Mesenchymal stem cell (in vitro differentiated cells and primary cell): ENCODE results near the gene PGM5.
A peak's percentile ranks its signal among the peaks of the same experiment; 100 is the strongest.

ENCODE experiments used
- DNase-seq: peaks from one replicate; pipeline ENCODE4 v3.0.0-alpha.2; 2013
- H2AFZ ChIP-seq: one replicate; pipeline ENCODE4 v1.6.1; 2013; ENCODE audit warnings: low read depth, mild to moderate bottlenecking, control low read depth, inconsistent platforms, low read length, moderate library complexity
- H2AK5ac ChIP-seq: 2 replicates; pipeline ENCODE4 v1.6.1; 2013; ENCODE audit warnings: low read length, moderate library complexity, mild to moderate bottlenecking, inconsistent platforms; ENCODE audit not compliant: severe bottlenecking
- H2BK120ac ChIP-seq: one replicate; pipeline ENCODE4 v1.6.1; 2013; ENCODE audit warnings: low read depth, mild to moderate bottlenecking, inconsistent platforms, low read length, moderate library complexity
- H2BK12ac ChIP-seq, 2 experiments: one replicate each; pipeline ENCODE4 v1.6.1; 2013; ENCODE audit warnings: inconsistent platforms in 2 of 2, low read length in 2 of 2, mild to moderate bottlenecking in 2 of 2, moderate library complexity in 2 of 2, control low read depth in 1 of 2
- H2BK15ac ChIP-seq: one replicate; pipeline ENCODE4 v1.6.1; 2013; ENCODE audit warnings: mild to moderate bottlenecking, low read depth, inconsistent platforms; ENCODE audit not compliant: poor library complexity, severe bottlenecking
- H2BK5ac ChIP-seq: 2 replicates; pipeline ENCODE4 v1.6.1; 2013; ENCODE audit warnings: low read depth, mild to moderate bottlenecking, low read length, control low read depth, inconsistent platforms; ENCODE audit not compliant: poor library complexity, severe bottlenecking
- H3K14ac ChIP-seq, 2 experiments: one replicate each; pipeline ENCODE4 v1.6.1; 2013; ENCODE audit warnings: inconsistent platforms in 2 of 2, low read length in 2 of 2, control low read depth in 1 of 2, mild to moderate bottlenecking in 1 of 2, moderate library complexity in 1 of 2
- H3K18ac ChIP-seq, 2 experiments: one replicate each; pipeline ENCODE4 v1.6.1; 2013; ENCODE audit warnings: inconsistent platforms in 2 of 2, low read length in 2 of 2, control low read depth in 1 of 2, low read depth in 1 of 2, mild to moderate bottlenecking in 1 of 2
- H3K23ac ChIP-seq, 2 experiments: one replicate each; pipeline ENCODE4 v1.6.1; 2013; ENCODE audit warnings: inconsistent platforms in 2 of 2, low read length in 2 of 2, mild to moderate bottlenecking in 2 of 2, moderate library complexity in 2 of 2, control low read depth in 1 of 2
- H3K27ac ChIP-seq: 2 replicates; pipeline ENCODE4 v1.5.1; 2013; ENCODE audit warnings: mild to moderate bottlenecking, moderate library complexity, low read length, control low read depth, inconsistent platforms; ENCODE audit not compliant: poor library complexity, severe bottlenecking
- H3K27me3 ChIP-seq, 2 experiments: 2 replicates each; pipeline versions ENCODE4 v1.6.1 to v1.7.0; 2013; ENCODE audit warnings: low read length in 2 of 2, mild to moderate bottlenecking in 2 of 2, moderate library complexity in 2 of 2, control low read depth in 1 of 2, inconsistent platforms in 1 of 2; ENCODE audit not compliant: control insufficient read depth in 1 of 2, insufficient read depth in 1 of 2
- H3K36me3 ChIP-seq, 2 experiments: 2 replicates each; pipeline versions ENCODE4 v1.6.1 to v1.7.0; 2013; ENCODE audit warnings: low read length in 2 of 2, control low read depth in 1 of 2, inconsistent platforms in 1 of 2, low read depth in 1 of 2, mild to moderate bottlenecking in 1 of 2; ENCODE audit not compliant: insufficient read depth in 2 of 2, control insufficient read depth in 1 of 2
- H3K4ac ChIP-seq, 2 experiments: one replicate each; pipeline ENCODE4 v1.6.1; 2013; ENCODE audit warnings: inconsistent platforms in 2 of 2, low read length in 2 of 2, mild to moderate bottlenecking in 2 of 2, moderate library complexity in 2 of 2, control low read depth in 1 of 2, low read depth in 1 of 2
- H3K4me1 ChIP-seq: 2 replicates; pipeline ENCODE4 v1.6.1; 2013; ENCODE audit warnings: low read depth, low read length, control low read depth; ENCODE audit not compliant: control insufficient read depth, insufficient read depth
- H3K4me2 ChIP-seq: 2 replicates; pipeline ENCODE4 v1.6.1; 2013; ENCODE audit warnings: low read length, mild to moderate bottlenecking, inconsistent platforms; ENCODE audit not compliant: poor library complexity, severe bottlenecking
- H3K4me3 ChIP-seq, 2 experiments: 2 replicates each; pipeline versions ENCODE4 v1.5.1 to v1.7.0; 2013; ENCODE audit warnings: low read length in 2 of 2, mild to moderate bottlenecking in 2 of 2, control low read depth in 1 of 2, low read depth in 1 of 2; ENCODE audit not compliant: insufficient read depth in 1 of 2
- H3K79me1 ChIP-seq: replicated peaks from 2 replicates; pipeline ENCODE4 v1.6.1; 2013; ENCODE audit warnings: mild to moderate bottlenecking, control low read depth, low read length, inconsistent platforms; ENCODE audit not compliant: poor library complexity, severe bottlenecking
- H3K9ac ChIP-seq: 2 replicates; pipeline ENCODE4 v1.7.0; 2013; ENCODE audit warnings: mild to moderate bottlenecking, low read length, moderate library complexity
- H3K9me3 ChIP-seq: 2 replicates; pipeline ENCODE4 v1.7.0; 2013; ENCODE audit warnings: mild to moderate bottlenecking, low read length; ENCODE audit not compliant: control insufficient read depth
- H4K8ac ChIP-seq: one replicate; pipeline ENCODE4 v1.6.1; 2013; ENCODE audit warnings: inconsistent platforms, mild to moderate bottlenecking, low read length, moderate library complexity
- H4K91ac ChIP-seq: one replicate; pipeline ENCODE4 v1.6.1; 2013; ENCODE audit warnings: mild to moderate bottlenecking, low read length, inconsistent platforms
- WGBS: methylation state at CpG from one replicate; pipeline ENCODE4 v1.1.7; 2013; ENCODE audit warnings: mixed read lengths; 5-methylcytosine and 5-hydroxymethylcytosine counted together

PGM5 gene

DNA sequence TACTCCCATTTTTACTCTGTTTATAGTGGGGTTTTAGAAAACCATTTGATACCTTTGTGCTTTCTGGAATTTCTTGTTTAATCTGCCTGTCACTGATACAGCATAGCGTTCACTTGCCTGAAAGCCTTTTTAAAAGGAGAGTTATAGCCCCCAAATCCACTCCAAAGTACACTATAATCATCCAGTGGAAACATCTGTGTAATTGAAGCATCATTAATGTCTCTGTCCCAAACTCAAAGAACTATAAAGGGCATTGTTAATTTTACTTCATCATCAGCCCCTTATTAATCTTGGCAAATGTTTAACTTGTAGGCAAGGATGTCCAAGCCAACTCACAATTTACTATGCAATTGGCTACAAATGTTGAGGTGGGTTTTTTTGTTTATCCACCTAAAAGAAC, 120.0 kb downstream of the PGM5 start:
- Histone ChIP-seq H3K9me3 (no peaks in the 10 kb centered on the region), H3K18ac (no peak overlapping the region), H3K4me1 (no peaks in the 10 kb centered on the region), H2AK5ac (no peak overlapping the region), H2BK15ac (no peak overlapping the region), H3K36me3 (no peaks in the 10 kb centered on the region), H3K27ac (no peak overlapping the region), H3K23ac (no peak overlapping the region), H3K4ac (no peak overlapping the region), H3K4me2 (no peak overlapping the region), H3K27me3 (no peaks in the 10 kb centered on the region), H2BK5ac (no peak overlapping the region), H3K14ac (no peak overlapping the region), H2AFZ (no peak overlapping the region), H3K9ac (no peak overlapping the region), H4K91ac (no peak overlapping the region), H2BK120ac (no peak overlapping the region), H4K8ac (no peak overlapping the region), H3K4me3 (no peak overlapping the region), H2BK12ac (no peak overlapping the region), H3K79me1 (no peaks in the 10 kb centered on the region)
- WGBS, result 75% methylated on average over 1 of the region's 1 CpG
- DNase-seq, result no peak

- no peak overlapping the region for H3K23ac ChIP-seq
- no peaks in the 10 kb centered on the region for H3K27me3 ChIP-seq
- no peak overlapping the region for H4K8ac ChIP-seq
- H3K4me1 ChIP-seq, result no peaks in the 10 kb centered on the region
- DNase-seq, result no peak
- no peak overlapping the region for H3K4ac ChIP-seq
- no peak overlapping the region for H3K18ac ChIP-seq
- H3K36me3 ChIP-seq, result no peaks in the 10 kb centered on the region
- H2AK5ac ChIP-seq, result no peak overlapping the region
- no peak overlapping the region for H3K4me2 ChIP-seq
- H3K27ac ChIP-seq, result no peak overlapping the region
- H2BK120ac ChIP-seq, result no peak overlapping the region
- H4K91ac ChIP-seq, result no peak overlapping the region
- H2BK15ac ChIP-seq, result no peak overlapping the region
- no peak overlapping the region for H2BK5ac ChIP-seq
- H3K9me3 ChIP-seq, result no peaks in the 10 kb centered on the region
- 74% methylated on average over 2 of the region's 2 CpGs for WGBS
- no peak overlapping the region for H3K9ac ChIP-seq
- H2AFZ ChIP-seq, result no peak overlapping the region
- no peaks in the 10 kb centered on the region for H3K79me1 ChIP-seq
- H3K14ac ChIP-seq, result no peak overlapping the region
- H3K4me3 ChIP-seq, result no peak overlapping the region
- no peak overlapping the region for H2BK12ac ChIP-seq
Measured at GRCh38 chr9:68476847-68477246, 120.4 kb downstream of the PGM5 start.

- Histone ChIP-seq H2BK15ac (no peak overlapping the region), H3K4me3 (no peak overlapping the region), H4K8ac (no peak overlapping the region), H3K14ac (no peak overlapping the region), H3K9me3 (peaks cover 5% of the 10 kb centered on the region), H3K4me1 (no peaks in the 10 kb centered on the region), H3K4ac (no peak overlapping the region), H3K4me2 (no peak overlapping the region), H2BK120ac (no peak overlapping the region), H3K9ac (no peak overlapping the region), H4K91ac (no peak overlapping the region), H2BK12ac (no peak overlapping the region), H3K27me3 (no peaks in the 10 kb centered on the region), H2BK5ac (no peak overlapping the region), H3K79me1 (no peaks in the 10 kb centered on the region), H3K18ac (no peak overlapping the region), H2AFZ (no peak overlapping the region), H3K36me3 (no peaks in the 10 kb centered on the region), H3K27ac (no peak overlapping the region), H2AK5ac (no peak overlapping the region), H3K23ac (no peak overlapping the region)
- WGBS, result 51% methylated on average over 3 of the region's 3 CpGs
- DNase-seq, result peak; percentile 34
Measured at GRCh38 chr9:68480807-68481206, 124.4 kb downstream of the PGM5 start.

GRCh38 chr9:68482548-68482947, 126.1 kb downstream of the PGM5 start:
- no CpG with 5 or more reads among the region's 1 CpG for WGBS
- H2BK15ac ChIP-seq, result no peak overlapping the region
- H3K4ac ChIP-seq, result no peak overlapping the region
- no peak overlapping the region for H3K4me2 ChIP-seq
- H3K27me3 ChIP-seq, result no peaks in the 10 kb centered on the region
- no peaks in the 10 kb centered on the region for H3K36me3 ChIP-seq
- no peaks in the 10 kb centered on the region for H3K79me1 ChIP-seq
- H2BK5ac ChIP-seq, result no peak overlapping the region
- H2BK120ac ChIP-seq, result no peak overlapping the region
- H2AFZ ChIP-seq, result no peak overlapping the region
- no peaks in the 10 kb centered on the region for H3K4me1 ChIP-seq
- H3K9ac ChIP-seq, result no peak overlapping the region
- no peak overlapping the region for H3K14ac ChIP-seq
- H3K4me3 ChIP-seq, result no peak overlapping the region
- no peak overlapping the region for H2AK5ac ChIP-seq
- H4K91ac ChIP-seq, result no peak overlapping the region
- no peak overlapping the region for H3K18ac ChIP-seq
- peaks cover 18% of the 10 kb centered on the region for H3K9me3 ChIP-seq
- H3K27ac ChIP-seq, result no peak overlapping the region
- H4K8ac ChIP-seq, result no peak overlapping the region
- H2BK12ac ChIP-seq, result no peak overlapping the region
- no peak overlapping the region for H3K23ac ChIP-seq
- no peak for DNase-seq
